ENCODE results near the gene CDK15.

GRCh38 chr2:201930831-201931230 lies 124.5 kb downstream of the CDK15 start:
- TF ChIP-seq CTCF (IDR thresholded peaks at IDR 0.05; ENCODE audit: insufficient read depth, low read length, poor library complexity, severe bottlenecking): no peak
- TF ChIP-seq EZH2phosphoT487 (conservative IDR thresholded peaks at IDR 0.05; ENCODE audit: low read length): no peak

All from SU-DHL-6 (cell line).